Liver (tissue), 9 donors: Measurements from ENCODE around the gene LYRM2. TPM values are rescaled to one million over a fixed set of nuclear protein-coding genes. Genes with fewer than 3 reads are reported as not detected.

Experiments
- DNase-seq: peaks from one replicate; pipeline ENCODE4 v3.0.0-alpha.2; 2017; ENCODE audit warnings: low spot score
- H3K27ac ChIP-seq, 2 donors: one replicate each; pipeline ENCODE4 v1.7.0; 2013; ENCODE audit warnings: inconsistent platforms in 2 of 2, low read length in 2 of 2, control low read depth in 1 of 2, low read depth in 1 of 2, mild to moderate bottlenecking in 1 of 2
- H3K27me3 ChIP-seq, 4 donors: one replicate each; pipeline versions ENCODE4 v1.6.1 to v1.7.0; 2013; ENCODE audit warnings: low read length in 3 of 4, inconsistent platforms in 1 of 4, mild to moderate bottlenecking in 1 of 4, moderate library complexity in 1 of 4; ENCODE audit not compliant: control insufficient read depth in 4 of 4, insufficient read depth in 4 of 4
- H3K36me3 ChIP-seq, 4 donors: one replicate each; pipeline versions ENCODE4 v1.6.1 to v1.7.0; 2013; ENCODE audit warnings: low read length in 3 of 4, mild to moderate bottlenecking in 3 of 4, low read depth in 1 of 4, moderate library complexity in 1 of 4; ENCODE audit not compliant: control insufficient read depth in 4 of 4, insufficient read depth in 3 of 4
- H3K4me1 ChIP-seq, 4 donors: one replicate each; pipeline versions ENCODE4 v1.6.1 to v1.7.0; 2013; ENCODE audit warnings: low read length in 3 of 4, mild to moderate bottlenecking in 3 of 4, moderate library complexity in 1 of 4; ENCODE audit not compliant: control insufficient read depth in 4 of 4, insufficient read depth in 4 of 4
- H3K4me3 ChIP-seq, 3 donors: one replicate each; pipeline versions ENCODE4 v1.6.1 to v1.7.0; 2013; ENCODE audit warnings: low read length in 3 of 3, control low read depth in 1 of 3, low read depth in 1 of 3, mild to moderate bottlenecking in 1 of 3
- H3K9ac ChIP-seq, 2 donors: one replicate each; pipeline ENCODE4 v1.7.0; 2013; ENCODE audit warnings: low read length in 2 of 2, mild to moderate bottlenecking in 2 of 2, moderate library complexity in 2 of 2, control low read depth in 1 of 2, low read depth in 1 of 2
- H3K9me3 ChIP-seq, 4 donors: one replicate each; pipeline versions ENCODE4 v1.6.1 to v1.7.0; 2013; ENCODE audit warnings: low read length in 3 of 4; ENCODE audit not compliant: control insufficient read depth in 4 of 4
- FOXA1 ChIP-seq: IDR thresholded peaks from 2 replicates; pipeline ENCODE4 v1.6.1; 2016; ENCODE audit warnings: antibody characterized with exemption
- FOXA2 ChIP-seq: IDR thresholded peaks from 2 replicates; pipeline ENCODE4 v1.6.1; 2016; ENCODE audit warnings: antibody characterized with exemption
- HNF4G ChIP-seq: IDR thresholded peaks from 2 replicates; pipeline ENCODE4 v1.6.1; 2016; ENCODE audit warnings: antibody characterized with exemption
- JUND ChIP-seq, 2 donors: IDR thresholded peaks; 2 replicates each; pipeline ENCODE4 v1.6.1; 2016; ENCODE audit warnings: antibody characterized with exemption in 2 of 2
- RAD21 ChIP-seq, 2 donors: IDR thresholded peaks; 2 replicates each; pipeline ENCODE4 v1.6.1; 2016; ENCODE audit warnings: antibody characterized with exemption in 2 of 2, mild to moderate bottlenecking in 2 of 2
- RXRA ChIP-seq, 2 donors: IDR thresholded peaks; 2 replicates each; pipeline ENCODE4 v1.6.1; 2017 to 2018; ENCODE audit warnings: antibody characterized with exemption in 2 of 2, mild to moderate bottlenecking in 1 of 2
- TAF1 ChIP-seq: conservative IDR thresholded peaks from 2 replicates; pipeline ENCODE4 v1.6.1; 2016; ENCODE audit warnings: antibody characterized with exemption, mild to moderate bottlenecking
- YY1 ChIP-seq: IDR thresholded peaks from 2 replicates; pipeline ENCODE4 v1.6.1; 2016; ENCODE audit warnings: antibody characterized with exemption, mild to moderate bottlenecking
- WGBS: extraction: QIAGEN DNeasy Blood & Tissue Kit; methylation state at CpG from one replicate; pipeline ENCODE4 v1.1.7; 2013; 5-methylcytosine and 5-hydroxymethylcytosine counted together
- polyA plus RNA-seq, 2 donors: library from polyadenylated mRNA; stranded (reverse) in 1 of 2; unstranded in 1 of 2; fragments of 200-250 nt in 1 of 2; fragments of >200 nt in 1 of 2; fragmentation: Nextera tagmentation in 1 of 2; extraction: Ambion mirVana in 1 of 2; gene quantifications; one replicate each; pipeline versions ENCODE4 v1.2.1 to v1.2.3, GENCODE V29; 2013 to 2015
- total RNA-seq, 2 donors: library from RNA; depleted of rRNA; stranded (reverse); fragments of >200 nt; gene quantifications; one replicate each; pipeline ENCODE4 v1.2.3, GENCODE V29; 2014
- TF ChIP-seq, protein P1 (sequence below): fragments of 150-350 bp; IDR thresholded peaks from 2 replicates; pipeline ENCODE4 v1.5.1; 2017; ENCODE audit warnings: improper control_type of control experiment, low read depth, low read length; ENCODE audit not compliant: missing input control
- TF ChIP-seq, protein P2 (sequence below): IDR thresholded peaks from 2 replicates; pipeline ENCODE4 v1.6.1; 2016; ENCODE audit warnings: antibody characterized with exemption, mild to moderate bottlenecking
- TF ChIP-seq, protein P3 (sequence below): IDR thresholded peaks from 2 replicates; pipeline ENCODE4 v1.6.1; 2016; ENCODE audit warnings: antibody characterized with exemption
- donor health status: healthy.
- donor health status: healthy.
- donor health status: healthy.
- donor health status: healthy.
- donor health status: healthy.

The LYRM2 gene
- total and polyA plus RNA-seq, 4 donors: 8.9 to 34.7 (median 12.4) TPM

DNA sequence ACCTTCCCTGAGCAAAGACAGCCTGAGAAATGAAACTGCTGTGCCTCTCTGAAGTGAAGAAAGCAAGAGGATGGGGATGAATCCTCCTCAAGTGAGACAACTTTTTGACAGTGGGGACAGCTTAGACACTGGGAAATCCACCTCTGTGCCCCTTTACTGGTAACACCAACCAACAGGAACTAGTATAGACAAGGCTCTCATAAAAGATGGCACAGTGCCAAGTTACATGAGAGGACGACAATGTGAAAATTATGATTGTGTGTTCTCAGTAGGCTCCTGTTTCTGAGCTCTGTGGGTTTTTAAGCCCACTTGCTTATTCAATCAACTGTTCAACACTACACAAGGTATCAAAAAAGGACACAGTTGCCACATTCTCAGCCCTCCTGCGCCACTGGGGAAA, 41.6 kb upstream of the LYRM2 start:
- H3K4me1 ChIP-seq: no peaks in the 10 kb centered on the region
- no peak overlapping the region for H3K27ac ChIP-seq
- 91% methylated on average over 2 of the region's 2 CpGs for WGBS
- no peak overlapping the region for H3K9ac ChIP-seq
- H3K27me3 ChIP-seq: no peaks in the 10 kb centered on the region
- no peak for DNase-seq
- no peak overlapping the region for H3K4me3 ChIP-seq
- H3K9me3 ChIP-seq: no peaks in the 10 kb centered on the region
- no peak for TF ChIP-seq FOXA2
- TF ChIP-seq RAD21 (IDR thresholded peaks at IDR 0.05): no peak
- no peak for TF ChIP-seq RXRA (IDR thresholded peaks at IDR 0.05)
- TF ChIP-seq, protein P1, sequence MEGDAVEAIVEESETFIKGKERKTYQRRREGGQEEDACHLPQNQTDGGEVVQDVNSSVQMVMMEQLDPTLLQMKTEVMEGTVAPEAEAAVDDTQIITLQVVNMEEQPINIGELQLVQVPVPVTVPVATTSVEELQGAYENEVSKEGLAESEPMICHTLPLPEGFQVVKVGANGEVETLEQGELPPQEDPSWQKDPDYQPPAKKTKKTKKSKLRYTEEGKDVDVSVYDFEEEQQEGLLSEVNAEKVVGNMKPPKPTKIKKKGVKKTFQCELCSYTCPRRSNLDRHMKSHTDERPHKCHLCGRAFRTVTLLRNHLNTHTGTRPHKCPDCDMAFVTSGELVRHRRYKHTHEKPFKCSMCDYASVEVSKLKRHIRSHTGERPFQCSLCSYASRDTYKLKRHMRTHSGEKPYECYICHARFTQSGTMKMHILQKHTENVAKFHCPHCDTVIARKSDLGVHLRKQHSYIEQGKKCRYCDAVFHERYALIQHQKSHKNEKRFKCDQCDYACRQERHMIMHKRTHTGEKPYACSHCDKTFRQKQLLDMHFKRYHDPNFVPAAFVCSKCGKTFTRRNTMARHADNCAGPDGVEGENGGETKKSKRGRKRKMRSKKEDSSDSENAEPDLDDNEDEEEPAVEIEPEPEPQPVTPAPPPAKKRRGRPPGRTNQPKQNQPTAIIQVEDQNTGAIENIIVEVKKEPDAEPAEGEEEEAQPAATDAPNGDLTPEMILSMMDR: no peak
- peaks cover 9 to 87% (median 73%) of the 10 kb centered on the region in 4 donors for H3K36me3 ChIP-seq

DNA sequence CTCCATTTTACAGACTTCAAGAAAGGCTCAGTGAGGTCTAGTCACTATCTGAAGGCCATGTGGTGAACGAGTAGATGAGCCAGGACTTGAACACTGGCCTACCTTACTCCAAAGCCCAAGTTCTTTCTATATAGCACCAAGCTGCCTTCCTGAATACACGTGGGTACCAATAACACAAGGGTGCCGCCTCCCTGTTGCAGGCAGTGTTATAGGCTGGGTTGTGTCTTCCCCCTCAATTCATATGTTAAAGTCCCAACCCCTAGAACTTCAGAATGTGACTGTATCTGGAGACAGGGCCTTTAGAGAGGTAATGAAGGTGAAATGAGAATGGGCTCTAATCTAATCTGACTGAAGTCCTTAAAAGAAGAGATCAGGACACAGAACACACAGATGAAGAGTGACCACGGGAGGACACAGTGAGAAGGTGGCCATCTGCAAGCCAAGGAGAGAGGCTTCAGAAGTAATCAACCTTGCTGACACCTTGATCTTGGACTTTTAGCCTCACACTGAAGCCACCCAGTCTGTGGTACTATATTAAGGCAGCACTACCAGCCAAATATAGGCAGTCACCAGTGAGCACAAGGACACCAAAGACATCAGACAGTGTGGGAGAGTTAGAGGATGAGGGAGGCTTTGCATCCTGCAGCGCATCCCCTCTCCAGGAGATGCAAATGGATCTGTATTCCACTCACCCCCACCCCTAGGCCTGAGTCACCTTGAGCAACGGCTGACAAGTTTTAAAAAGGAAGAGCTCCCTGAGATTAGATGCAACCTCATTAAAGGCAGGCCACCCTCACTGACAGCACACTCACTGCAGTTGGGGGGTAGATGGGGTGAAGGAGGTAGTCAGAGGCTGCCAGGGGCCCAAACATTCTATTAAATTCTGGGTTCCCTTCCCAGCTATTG, 40.9 kb upstream of the LYRM2 start:
- TF ChIP-seq HNF4G (no peak), RAD21 (IDR thresholded peaks at IDR 0.05) (no peak), FOXA1 (no peak), JUND (IDR thresholded peaks at IDR 0.05) (no peak), FOXA2 (no peak), YY1 (no peak), TAF1 (no peak)
- TF ChIP-seq, protein P1: no peak
- TF ChIP-seq, protein P2, sequence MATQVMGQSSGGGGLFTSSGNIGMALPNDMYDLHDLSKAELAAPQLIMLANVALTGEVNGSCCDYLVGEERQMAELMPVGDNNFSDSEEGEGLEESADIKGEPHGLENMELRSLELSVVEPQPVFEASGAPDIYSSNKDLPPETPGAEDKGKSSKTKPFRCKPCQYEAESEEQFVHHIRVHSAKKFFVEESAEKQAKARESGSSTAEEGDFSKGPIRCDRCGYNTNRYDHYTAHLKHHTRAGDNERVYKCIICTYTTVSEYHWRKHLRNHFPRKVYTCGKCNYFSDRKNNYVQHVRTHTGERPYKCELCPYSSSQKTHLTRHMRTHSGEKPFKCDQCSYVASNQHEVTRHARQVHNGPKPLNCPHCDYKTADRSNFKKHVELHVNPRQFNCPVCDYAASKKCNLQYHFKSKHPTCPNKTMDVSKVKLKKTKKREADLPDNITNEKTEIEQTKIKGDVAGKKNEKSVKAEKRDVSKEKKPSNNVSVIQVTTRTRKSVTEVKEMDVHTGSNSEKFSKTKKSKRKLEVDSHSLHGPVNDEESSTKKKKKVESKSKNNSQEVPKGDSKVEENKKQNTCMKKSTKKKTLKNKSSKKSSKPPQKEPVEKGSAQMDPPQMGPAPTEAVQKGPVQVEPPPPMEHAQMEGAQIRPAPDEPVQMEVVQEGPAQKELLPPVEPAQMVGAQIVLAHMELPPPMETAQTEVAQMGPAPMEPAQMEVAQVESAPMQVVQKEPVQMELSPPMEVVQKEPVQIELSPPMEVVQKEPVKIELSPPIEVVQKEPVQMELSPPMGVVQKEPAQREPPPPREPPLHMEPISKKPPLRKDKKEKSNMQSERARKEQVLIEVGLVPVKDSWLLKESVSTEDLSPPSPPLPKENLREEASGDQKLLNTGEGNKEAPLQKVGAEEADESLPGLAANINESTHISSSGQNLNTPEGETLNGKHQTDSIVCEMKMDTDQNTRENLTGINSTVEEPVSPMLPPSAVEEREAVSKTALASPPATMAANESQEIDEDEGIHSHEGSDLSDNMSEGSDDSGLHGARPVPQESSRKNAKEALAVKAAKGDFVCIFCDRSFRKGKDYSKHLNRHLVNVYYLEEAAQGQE: no peak
- TF ChIP-seq, protein P3, sequence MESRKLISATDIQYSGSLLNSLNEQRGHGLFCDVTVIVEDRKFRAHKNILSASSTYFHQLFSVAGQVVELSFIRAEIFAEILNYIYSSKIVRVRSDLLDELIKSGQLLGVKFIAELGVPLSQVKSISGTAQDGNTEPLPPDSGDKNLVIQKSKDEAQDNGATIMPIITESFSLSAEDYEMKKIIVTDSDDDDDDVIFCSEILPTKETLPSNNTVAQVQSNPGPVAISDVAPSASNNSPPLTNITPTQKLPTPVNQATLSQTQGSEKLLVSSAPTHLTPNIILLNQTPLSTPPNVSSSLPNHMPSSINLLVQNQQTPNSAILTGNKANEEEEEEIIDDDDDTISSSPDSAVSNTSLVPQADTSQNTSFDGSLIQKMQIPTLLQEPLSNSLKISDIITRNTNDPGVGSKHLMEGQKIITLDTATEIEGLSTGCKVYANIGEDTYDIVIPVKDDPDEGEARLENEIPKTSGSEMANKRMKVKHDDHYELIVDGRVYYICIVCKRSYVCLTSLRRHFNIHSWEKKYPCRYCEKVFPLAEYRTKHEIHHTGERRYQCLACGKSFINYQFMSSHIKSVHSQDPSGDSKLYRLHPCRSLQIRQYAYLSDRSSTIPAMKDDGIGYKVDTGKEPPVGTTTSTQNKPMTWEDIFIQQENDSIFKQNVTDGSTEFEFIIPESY: no peak
- Histone ChIP-seq H3K4me3 (no peak overlapping the region), H3K9me3 (no peaks in the 10 kb centered on the region), H3K27ac (no peak overlapping the region), H3K4me1 (no peaks in the 10 kb centered on the region), H3K9ac (no peak overlapping the region), H3K36me3 (peaks cover 9 to 87% (median 73%) of the 10 kb centered on the region in 4 donors), H3K27me3 (no peaks in the 10 kb centered on the region)
- no peak for DNase-seq
- 89% methylated on average over 6 of the region's 6 CpGs for WGBS
